H1 (cell line): ENCODE results near the gene CRTC1. TPM values are rescaled to one million over a fixed set of nuclear protein-coding genes. Genes with fewer than 3 reads are reported as not detected.

Experiments used
- CTCF ChIA-PET: fragments of 300-600 bp; sonication (Branson Sonifier 250); formaldehyde crosslinking; loops from one replicate; lab custom pipeline; 2021; ENCODE audit not compliant: partially characterized antibody; lab: Charles Lee
- POLR2A ChIA-PET: fragments of 300-600 bp; sonication (Branson Sonifier 250); formaldehyde crosslinking; loops from one replicate; lab custom pipeline; 2021; ENCODE audit warnings: inconsistent platforms; ENCODE audit not compliant: partially characterized antibody; lab: Charles Lee
- DNase-seq, 2 experiments: peaks; one replicate each; pipeline versions ENCODE4 v3.0.0 to v3.0.0-alpha.2; 2010 to 2022; ENCODE audit warnings: low spot score in 2 of 2, low read depth in 1 of 2, mixed read lengths in 1 of 2
- FAIRE-seq: peaks from 2 replicates; lab custom pipeline; 2011; peaks lifted over from hg19 to GRCh38; lab: Jason Lieb, UNC
- H2AFZ ChIP-seq: 2 replicates; pipeline ENCODE4 v1.8.1; 2012; ENCODE audit warnings: low read length, inconsistent platforms
- H2AK5ac ChIP-seq: 2 replicates; pipeline ENCODE4 v1.6.1; 2013; ENCODE audit warnings: low read depth, low read length
- H2BK120ac ChIP-seq: replicated peaks from 2 replicates; pipeline ENCODE3; 2013; ENCODE audit warnings: low read depth, low read length, inconsistent platforms
- H2BK12ac ChIP-seq: 2 replicates; pipeline ENCODE4 v1.6.1; 2013; ENCODE audit warnings: low read depth, low read length
- H2BK15ac ChIP-seq: 2 replicates; pipeline ENCODE4 v1.6.1; 2013; ENCODE audit warnings: low read length
- H2BK20ac ChIP-seq: 2 replicates; pipeline ENCODE4 v1.6.1; 2013; ENCODE audit warnings: low read length
- H2BK5ac ChIP-seq: 2 replicates; pipeline ENCODE4 v1.6.1; 2013; ENCODE audit warnings: low read depth, low read length
- H3K14ac ChIP-seq: 2 replicates; pipeline ENCODE4 v1.6.1; 2013; ENCODE audit warnings: inconsistent platforms; ENCODE audit not compliant: insufficient read length
- H3K18ac ChIP-seq: 2 replicates; pipeline ENCODE4 v1.6.1; 2013; ENCODE audit warnings: low read length; ENCODE audit errors: extremely low read depth
- H3K23ac ChIP-seq: 2 replicates; pipeline ENCODE4 v1.6.1; 2013; ENCODE audit warnings: inconsistent platforms; ENCODE audit not compliant: insufficient read length
- H3K23me2 ChIP-seq: 2 replicates; pipeline ENCODE4 v1.6.1; 2013; ENCODE audit warnings: low read depth, low read length
- H3K27ac ChIP-seq: 2 replicates; pipeline ENCODE4 v1.6.1; 2011; ENCODE audit warnings: low read depth, low read length, inconsistent platforms
- H3K27me3 ChIP-seq, 4 experiments: replicated peaks in 1 of 4; 1 replicate in 1 of 4; 2 replicates in 3 of 4; pipeline versions ENCODE4 v1.6.1 to v1.8.1; 2011 to 2013; ENCODE audit warnings: low read length in 3 of 4, mild to moderate bottlenecking in 3 of 4, inconsistent platforms in 2 of 4, mixed read lengths in 2 of 4, moderate library complexity in 1 of 4; ENCODE audit not compliant: control insufficient read depth in 3 of 4, insufficient read depth in 3 of 4; ENCODE audit errors: extremely low read depth in 1 of 4
- H3K36me3 ChIP-seq, 4 experiments: 2 replicates each; pipeline versions ENCODE4 v1.6.1 to v1.8.1; 2011 to 2013; ENCODE audit warnings: mild to moderate bottlenecking in 4 of 4, low read length in 3 of 4, moderate library complexity in 2 of 4, control low read depth in 1 of 4, inconsistent platforms in 1 of 4; ENCODE audit not compliant: insufficient read depth in 4 of 4, control insufficient read depth in 2 of 4
- H3K4ac ChIP-seq: replicated peaks from 2 replicates; pipeline ENCODE3; 2013; ENCODE audit warnings: low read length, low read depth, mixed read lengths, inconsistent platforms; ENCODE audit not compliant: insufficient read length
- H3K4me1 ChIP-seq, 4 experiments: replicated peaks in 1 of 4; 1 replicate in 1 of 4; 2 replicates in 3 of 4; pipeline versions ENCODE4 v1.6.1 to v1.8.1; 2011 to 2013; ENCODE audit warnings: low read length in 3 of 4, inconsistent platforms in 2 of 4, mixed read lengths in 1 of 4; ENCODE audit not compliant: insufficient read depth in 4 of 4, control insufficient read depth in 3 of 4
- H3K4me2 ChIP-seq, 2 experiments: 2 replicates each; pipeline versions ENCODE4 v1.6.1 to v1.8.1; 2011 to 2013; ENCODE audit warnings: low read depth in 2 of 2, low read length in 2 of 2, control low read depth in 1 of 2, inconsistent platforms in 1 of 2, mild to moderate bottlenecking in 1 of 2; ENCODE audit not compliant: insufficient read depth in 1 of 2
- H3K4me3 ChIP-seq, 4 experiments: fragments of 200-600, 300-600 bp in 1 of 4; sonication (generic), shearing (Covaris generic), sonication (Bioruptor Twin) in 1 of 4; 2 replicates each; pipeline versions ENCODE4 v1.5.1 to v1.8.1; 2011 to 2016; ENCODE audit warnings: low read length in 4 of 4, low read depth in 3 of 4, control low read depth in 2 of 4, inconsistent platforms in 2 of 4, mild to moderate bottlenecking in 2 of 4, mixed read lengths in 1 of 4, moderate library complexity in 1 of 4; ENCODE audit not compliant: insufficient read depth in 2 of 4; ENCODE audit errors: extremely low read depth in 1 of 4
- H3K56ac ChIP-seq: replicated peaks from 2 replicates; pipeline ENCODE3; 2013; ENCODE audit warnings: low read depth, mild to moderate bottlenecking, mixed read lengths, low read length, inconsistent platforms; ENCODE audit not compliant: insufficient read length
- H3K79me1 ChIP-seq: 2 replicates; pipeline ENCODE4 v1.6.1; 2013; ENCODE audit warnings: low read depth, low read length, control low read depth
- H3K79me2 ChIP-seq, 2 experiments: 2 replicates each; pipeline versions ENCODE4 v1.6.1 to v1.8.1; 2012 to 2013; ENCODE audit warnings: low read length in 2 of 2, mild to moderate bottlenecking in 2 of 2, inconsistent platforms in 1 of 2; ENCODE audit not compliant: insufficient read depth in 2 of 2, control insufficient read depth in 1 of 2
- H3K9ac ChIP-seq, 4 experiments: replicated peaks in 1 of 4; 1 replicate in 1 of 4; 2 replicates in 3 of 4; pipeline versions ENCODE4 v1.6.1 to v1.8.1; 2011 to 2013; ENCODE audit warnings: low read depth in 3 of 4, low read length in 3 of 4, control low read depth in 2 of 4, mild to moderate bottlenecking in 2 of 4, moderate library complexity in 2 of 4, inconsistent platforms in 1 of 4; ENCODE audit errors: extremely low read depth in 1 of 4
- H3K9me3 ChIP-seq, 2 experiments: 2 replicates each; pipeline versions ENCODE4 v1.6.1 to v1.8.1; 2012 to 2013; ENCODE audit warnings: mild to moderate bottlenecking in 2 of 2, moderate library complexity in 2 of 2, control low read depth in 1 of 2, inconsistent platforms in 1 of 2, low read depth in 1 of 2, low read length in 1 of 2, mixed read lengths in 1 of 2; ENCODE audit not compliant: insufficient read depth in 2 of 2
- H4K20me1 ChIP-seq, 2 experiments: replicated peaks in 1 of 2; 2 replicates each; pipeline versions ENCODE3 to v1.8.1; 2011 to 2013; ENCODE audit warnings: inconsistent platforms in 2 of 2, low read length in 2 of 2, mild to moderate bottlenecking in 1 of 2; ENCODE audit not compliant: insufficient read depth in 2 of 2, control insufficient read depth in 1 of 2
- H4K5ac ChIP-seq: 2 replicates; pipeline ENCODE4 v1.6.1; 2013; ENCODE audit warnings: low read length, low read depth, mixed read lengths, inconsistent platforms; ENCODE audit not compliant: insufficient read length
- H4K8ac ChIP-seq: 2 replicates; pipeline ENCODE4 v1.8.0; 2013; ENCODE audit warnings: mild to moderate bottlenecking, moderate library complexity, low read length, inconsistent platforms; ENCODE audit not compliant: insufficient read depth; ENCODE audit errors: extremely low read depth
- H4K91ac ChIP-seq: replicated peaks from 2 replicates; pipeline ENCODE3; 2013; ENCODE audit warnings: low read length, mixed read lengths, inconsistent platforms; ENCODE audit not compliant: insufficient read length
- BACH1 ChIP-seq: IDR thresholded peaks from 2 replicates; pipeline ENCODE4 v1.6.1; 2012; ENCODE audit warnings: low read length, improper control_type of control experiment
- HDAC2 ChIP-seq, 2 experiments: fragments of 300-600 bp in 1 of 2; sonication (generic) in 1 of 2; IDR thresholded peaks; 2 replicates each; pipeline ENCODE4 v1.6.1; 2011 to 2012; ENCODE audit warnings: low read depth in 2 of 2, low read length in 2 of 2, mild to moderate bottlenecking in 2 of 2, moderate library complexity in 2 of 2, borderline replicate concordance in 1 of 2, inconsistent platforms in 1 of 2
- RAD21 ChIP-seq, 2 experiments: IDR thresholded peaks in 1 of 2; conservative IDR thresholded peaks in 1 of 2; 2 replicates each; pipeline ENCODE4 v1.6.1; 2011; ENCODE audit warnings: low read depth in 2 of 2, low read length in 2 of 2, improper control_type of control experiment in 1 of 2, inconsistent platforms in 1 of 2, mild to moderate bottlenecking in 1 of 2, moderate library complexity in 1 of 2
- SUZ12 ChIP-seq: fragments of 200-600 bp; sonication (generic); IDR thresholded peaks from 2 replicates; pipeline ENCODE4 v1.6.1; 2012; ENCODE audit warnings: mild to moderate bottlenecking, inconsistent platforms, low read length, moderate library complexity, mixed read lengths
- TEAD4 ChIP-seq: IDR thresholded peaks from 2 replicates; pipeline ENCODE4 v1.6.1; 2012; ENCODE audit warnings: low read depth, low read length, inconsistent platforms, mixed read lengths
- WGBS, 2 experiments: shearing (Covaris generic) in 1 of 2; methylation state at CpG; one replicate each; pipeline versions ENCODE4 v1.1.6 to v1.1.7; 2013 to 2015; ENCODE audit warnings: low lambda C conversion rate in 2 of 2, mixed read lengths in 2 of 2, inconsistent platforms in 1 of 2, low coverage in 1 of 2, missing lambda C conversion rate in 1 of 2; ENCODE audit not compliant: insufficient replicate concordance in 2 of 2, insufficient coverage in 1 of 2, insufficient read length in 1 of 2; ENCODE audit errors: extremely low coverage in 1 of 2, missing lambda C conversion rate in 1 of 2; 5-methylcytosine and 5-hydroxymethylcytosine counted together
- polyA plus RNA-seq, 7 experiments: library from polyadenylated mRNA; depleted of rRNA in 3 of 7; stranded (reverse) in 5 of 7; unstranded in 2 of 7; fragments of >200 nt in 5 of 7; fragments of 200-250 nt in 2 of 7; gene quantifications; 1 replicate in 5 of 7; 2 replicates in 1 of 7; 4 replicates in 1 of 7; pipeline versions ENCODE4 v1.2.1 to v1.2.3, GENCODE V29; 2011 to 2013; ENCODE audit warnings: missing spikeins in 2 of 7, mixed read lengths in 2 of 7
- total RNA-seq: library from RNA; stranded (reverse); fragmentation: NEBNext Ultra II Directional; extraction: Animal tissue kit (Norgen Biotek cat#: 25700); gene quantifications from 2 replicates; pipeline ENCODE4 v1.2.1, GENCODE V29; 2021

The CRTC1 gene
- total and polyA plus RNA-seq, 2 of the 8 experiments (the other 6 are each of a cell fraction or from before 2014, with no cell fraction given), result 2.9 to 8.5 TPM

DNA sequence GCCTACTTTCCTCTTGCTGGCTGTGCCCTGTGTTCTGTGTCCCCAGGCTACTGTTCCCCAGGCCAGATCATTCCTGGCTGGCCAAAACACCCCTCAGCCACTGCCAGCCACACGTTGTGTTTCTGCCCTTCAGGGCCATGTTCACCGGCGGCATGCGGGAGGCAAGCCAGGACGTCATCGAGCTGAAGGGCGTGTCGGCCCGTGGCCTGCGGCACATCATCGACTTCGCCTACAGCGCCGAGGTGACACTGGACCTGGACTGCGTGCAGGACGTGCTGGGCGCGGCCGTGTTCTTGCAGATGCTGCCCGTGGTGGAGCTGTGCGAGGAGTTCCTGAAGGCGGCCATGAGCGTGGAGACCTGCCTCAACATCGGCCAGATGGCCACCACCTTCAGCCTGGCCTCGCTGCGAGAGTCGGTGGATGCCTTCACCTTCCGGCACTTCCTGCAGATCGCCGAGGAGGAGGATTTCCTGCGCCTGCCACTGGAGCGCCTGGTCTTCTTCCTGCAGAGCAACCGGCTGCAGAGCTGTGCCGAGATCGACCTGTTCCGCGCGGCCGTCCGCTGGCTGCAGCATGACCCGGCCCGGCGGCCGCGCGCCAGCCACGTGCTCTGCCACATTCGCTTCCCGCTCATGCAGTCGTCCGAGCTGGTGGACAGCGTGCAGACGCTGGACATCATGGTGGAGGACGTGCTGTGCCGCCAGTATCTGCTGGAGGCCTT is 15.8 kb upstream of the CRTC1 start:
- Histone ChIP-seq H3K79me2 (no peaks in the 10 kb centered on the region), H3K4ac (no peak overlapping the region), H2BK12ac (no peak overlapping the region), H3K23ac (no peak overlapping the region), H3K27me3 (no peaks in the 10 kb centered on the region), H3K4me3 (no peak overlapping the region), H4K8ac (no peak overlapping the region), H2BK20ac (no peak overlapping the region), H3K79me1 (no peaks in the 10 kb centered on the region), H4K91ac (no peak overlapping the region), H3K9ac (no peak overlapping the region), H3K4me1 (peaks cover 0 to 8% (median 3%) of the 10 kb centered on the region in 4 experiments; a peak in 4 of 7 replicates), H2AFZ (no peak overlapping the region), H3K23me2 (no peaks in the 10 kb centered on the region), H3K56ac (no peak overlapping the region), H3K27ac (no peak overlapping the region), H3K4me2 (no peak overlapping the region), H3K36me3 (peaks cover 0 to 17% (median 2%) of the 10 kb centered on the region in 4 experiments; a peak in 4 of 8 replicates), H2AK5ac (no peak overlapping the region), H3K9me3 (no peaks in the 10 kb centered on the region), H4K5ac (no peak overlapping the region), H4K20me1 (peaks cover 2 to 8% of the 10 kb centered on the region in 2 experiments), H3K18ac (no peak overlapping the region), H2BK120ac (no peak overlapping the region), H2BK15ac (no peak overlapping the region), H3K14ac (no peak overlapping the region), H2BK5ac (no peak overlapping the region)
- FAIRE-seq (no peak), DNase-seq (no peak)
- CTCF ChIA-PET, result interaction anchor here (0.9 to 1.2 kb wide), 2 partner anchors 19 to 198 kb away, joined by 3 read pairs; no protein-coding TSS in a partner anchor
- WGBS, 2 experiments, result 96% methylated on average over 55 of the region's 55 CpGs; no CpG with 5 or more reads in 1 of the 2 experiments
- POLR2A ChIA-PET, result no interaction called here
- no peak for TF ChIP-seq SUZ12
- TF ChIP-seq TEAD4, result no peak
- no peak for TF ChIP-seq HDAC2 (IDR thresholded peaks at IDR 0.05; ENCODE audit: borderline replicate concordance in 1 of 2, low read depth in 2 of 2, low read length in 2 of 2)
- TF ChIP-seq RAD21 (IDR thresholded peaks at IDR 0.05 in 1 of 2, conservative IDR thresholded peaks at IDR 0.05 in 1 of 2; ENCODE audit: low read depth in 2 of 2, low read length in 2 of 2), result no peak
- TF ChIP-seq BACH1, result no peak
